K562 (cell line): Measurements from ENCODE around the gene MOB4. TPM values are rescaled to one million over a fixed set of nuclear protein-coding genes. Genes with fewer than 3 reads are reported as not detected.

Experiments
- CHD4 ChIP-seq: fragments of 200-600 bp; sonication (generic); IDR thresholded peaks from 3 replicates; pipeline ENCODE4 v1.6.1; 2012; ENCODE audit warnings: low read depth, mild to moderate bottlenecking, mixed read lengths, low read length, inconsistent platforms; ENCODE audit not compliant: insufficient read depth, insufficient replicate concordance, poor library complexity, severe bottlenecking
- FOXA3 ChIP-seq, 2 experiments: fragments of 450-650 bp in 1 of 2; sonication (generic) in 1 of 2; formaldehyde crosslinking; IDR thresholded peaks in 1 of 2; conservative IDR thresholded peaks in 1 of 2; 2 replicates each; pipeline versions ENCODE4 v1.4.0 to v1.8.0; 2020 to 2022; ENCODE audit warnings: mild to moderate bottlenecking in 2 of 2, missing genetic modification reagents in 1 of 2
- KLF6 ChIP-seq: fragments of 250-450 bp; sonication (Bioruptor Pico); IDR thresholded peaks from 2 replicates; pipeline ENCODE4 v1.4.0; 2020; ENCODE audit warnings: mild to moderate bottlenecking, moderate library complexity, borderline replicate concordance
- L3MBTL2 ChIP-seq: fragments of 450-650 bp; IDR thresholded peaks from 2 replicates; pipeline ENCODE4 v1.6.1; 2016; ENCODE audit warnings: mild to moderate bottlenecking, moderate library complexity
- NFE2L1 ChIP-seq: fragments of 450-650 bp; IDR thresholded peaks from 2 replicates; pipeline ENCODE4 v1.6.1; 2016; ENCODE audit warnings: missing genetic modification characterization, low read depth, mild to moderate bottlenecking, missing compliant biosample characterization, moderate library complexity, borderline replicate concordance
- NFRKB ChIP-seq: fragments of 450-650 bp; IDR thresholded peaks from 2 replicates; pipeline ENCODE4 v1.6.1; 2016; ENCODE audit warnings: low read depth
- NFXL1 ChIP-seq: fragments of 450-650 bp; formaldehyde crosslinking; IDR thresholded peaks from 2 replicates; pipeline ENCODE4 v1.4.0; 2021; ENCODE audit warnings: mild to moderate bottlenecking
- SMARCC2 ChIP-seq: fragments of 450-650 bp; IDR thresholded peaks from 2 replicates; pipeline ENCODE4 v1.6.1; 2017; ENCODE audit warnings: antibody characterized with exemption, moderate library complexity, mild to moderate bottlenecking, low read depth
- STAG1 ChIP-seq: sonication (generic); formaldehyde crosslinking; IDR thresholded peaks from 2 replicates; pipeline ENCODE4 v1.5.0; 2020; ENCODE audit warnings: missing genetic modification reagents, borderline replicate concordance
- ZNF184 ChIP-seq: sonication (generic); formaldehyde crosslinking; IDR thresholded peaks from 2 replicates; pipeline ENCODE4 v1.5.0; 2020; ENCODE audit warnings: missing genetic modification reagents
- ZNF274 ChIP-seq: IDR thresholded peaks from 2 replicates; pipeline ENCODE4 v1.6.1; 2011; ENCODE audit warnings: low read depth, mild to moderate bottlenecking, low read length, moderate library complexity, borderline replicate concordance
- ZSCAN29 ChIP-seq: fragments of 450-650 bp; IDR thresholded peaks from 2 replicates; pipeline ENCODE4 v1.6.1; 2017
- polyA plus RNA-seq, 8 experiments: library from polyadenylated mRNA; depleted of rRNA in 4 of 8; stranded (reverse) in 5 of 8; unstranded in 3 of 8; fragments of >200 nt; fragmentation: Nextera tagmentation in 2 of 8; fragmentation: Illumina TruSeq in 1 of 8; extraction: Ambion mirVana in 2 of 8; extraction: Trizol in 1 of 8; gene quantifications; 2 replicates each; pipeline versions ENCODE4 v1.2.1 to v1.2.3, GENCODE V29; 2011 to 2014; ENCODE audit warnings: inconsistent platforms in 1 of 8, missing spikeins in 1 of 8
- total RNA-seq, 7 experiments: library from RNA; depleted of rRNA in 6 of 7; stranded (reverse); fragments of >200 nt in 6 of 7; fragmentation: Illumina TruSeq in 2 of 7; extraction: Trizol in 2 of 7; gene quantifications; 2 replicates each; pipeline versions ENCODE4 v1.2.1 to v1.2.3, GENCODE V29; 2011 to 2021; ENCODE audit warnings: low replicate concordance in 1 of 7
- TF ChIP-seq, protein P1 (sequence below): fragments of 450-650 bp; formaldehyde crosslinking; IDR thresholded peaks from 2 replicates; pipeline ENCODE4 v1.4.0; 2020; ENCODE audit warnings: mild to moderate bottlenecking, moderate library complexity
- TF ChIP-seq, protein P2 (sequence below): IDR thresholded peaks from 2 replicates; pipeline ENCODE4 v1.6.1; 2012; ENCODE audit warnings: low read depth, low read length, improper control_type of control experiment, borderline replicate concordance
- TF ChIP-seq, protein P3 (sequence below), 2 experiments: IDR thresholded peaks; 2 replicates each; pipeline ENCODE4 v1.6.1; 2012; ENCODE audit warnings: improper control_type of control experiment in 2 of 2, low read depth in 2 of 2, low read length in 2 of 2, borderline replicate concordance in 1 of 2
- TF ChIP-seq, protein P4 (sequence below): fragments of 450-650 bp; IDR thresholded peaks from 2 replicates; pipeline ENCODE4 v1.6.1; 2016; ENCODE audit warnings: missing biosample characterization, missing genetic modification characterization
- TF ChIP-seq, protein P5 (sequence below): fragments of 450-650 bp; IDR thresholded peaks from 2 replicates; pipeline ENCODE4 v1.7.1; 2018; ENCODE audit warnings: mild to moderate bottlenecking, low read depth; ENCODE audit not compliant: partially characterized antibody

MOB4 gene
- total and polyA plus RNA-seq, 9 of the 15 experiments (the other 6 are each of a cell fraction or from before 2014, with no cell fraction given), result 13.5 to 30.8 (median 22.2) TPM

DNA sequence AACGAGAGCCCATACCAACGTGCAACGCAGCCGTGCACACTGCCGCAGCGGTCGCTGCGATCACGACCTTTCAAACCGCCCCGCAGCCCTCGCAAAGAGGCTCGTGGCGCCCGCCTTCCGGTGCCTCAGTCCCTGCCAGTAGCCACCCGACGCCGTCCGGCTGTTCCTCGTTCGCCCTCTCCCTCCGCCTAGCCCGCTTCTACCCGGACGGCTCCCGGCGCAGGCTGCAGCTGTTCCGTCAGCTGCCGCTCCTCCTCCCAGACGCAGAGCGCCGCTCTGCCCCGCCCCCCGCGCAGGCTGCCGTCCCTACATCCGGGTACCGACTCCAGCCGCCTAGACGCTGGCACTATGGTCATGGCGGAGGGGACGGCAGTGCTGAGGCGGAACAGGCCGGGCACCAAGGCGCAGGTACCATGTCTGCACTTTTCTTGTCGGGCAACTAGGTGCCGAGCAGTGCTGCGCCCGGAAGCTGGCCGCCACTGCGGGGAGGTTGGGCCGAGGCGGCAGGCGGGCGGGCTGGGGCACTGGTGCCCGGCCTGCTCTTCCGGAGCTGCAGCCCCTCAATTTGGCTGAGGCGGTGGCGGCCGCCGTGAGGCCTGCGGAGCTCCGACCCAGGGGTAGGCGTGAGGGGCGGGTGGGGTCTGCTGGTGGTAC lies at the start of gene MOB4 (continued):
- TF ChIP-seq, protein P1, sequence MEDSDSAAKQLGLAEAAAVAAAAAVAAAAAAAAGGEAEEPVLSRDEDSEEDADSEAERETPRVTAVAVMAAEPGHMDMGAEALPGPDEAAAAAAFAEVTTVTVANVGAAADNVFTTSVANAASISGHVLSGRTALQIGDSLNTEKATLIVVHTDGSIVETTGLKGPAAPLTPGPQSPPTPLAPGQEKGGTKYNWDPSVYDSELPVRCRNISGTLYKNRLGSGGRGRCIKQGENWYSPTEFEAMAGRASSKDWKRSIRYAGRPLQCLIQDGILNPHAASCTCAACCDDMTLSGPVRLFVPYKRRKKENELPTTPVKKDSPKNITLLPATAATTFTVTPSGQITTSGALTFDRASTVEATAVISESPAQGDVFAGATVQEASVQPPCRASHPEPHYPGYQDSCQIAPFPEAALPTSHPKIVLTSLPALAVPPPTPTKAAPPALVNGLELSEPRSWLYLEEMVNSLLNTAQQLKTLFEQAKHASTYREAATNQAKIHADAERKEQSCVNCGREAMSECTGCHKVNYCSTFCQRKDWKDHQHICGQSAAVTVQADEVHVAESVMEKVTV (CRISPR knock-in tag), result 0 out of 2 replicates have a peak, but pooled peaks have one; percentile 22
- no peak for TF ChIP-seq ZNF184 (CRISPR knock-in tag)
- peak; percentile 19; the same call in 1 of the 2 replicates for TF ChIP-seq KLF6 (CRISPR knock-in tag)
- TF ChIP-seq, protein P2, sequence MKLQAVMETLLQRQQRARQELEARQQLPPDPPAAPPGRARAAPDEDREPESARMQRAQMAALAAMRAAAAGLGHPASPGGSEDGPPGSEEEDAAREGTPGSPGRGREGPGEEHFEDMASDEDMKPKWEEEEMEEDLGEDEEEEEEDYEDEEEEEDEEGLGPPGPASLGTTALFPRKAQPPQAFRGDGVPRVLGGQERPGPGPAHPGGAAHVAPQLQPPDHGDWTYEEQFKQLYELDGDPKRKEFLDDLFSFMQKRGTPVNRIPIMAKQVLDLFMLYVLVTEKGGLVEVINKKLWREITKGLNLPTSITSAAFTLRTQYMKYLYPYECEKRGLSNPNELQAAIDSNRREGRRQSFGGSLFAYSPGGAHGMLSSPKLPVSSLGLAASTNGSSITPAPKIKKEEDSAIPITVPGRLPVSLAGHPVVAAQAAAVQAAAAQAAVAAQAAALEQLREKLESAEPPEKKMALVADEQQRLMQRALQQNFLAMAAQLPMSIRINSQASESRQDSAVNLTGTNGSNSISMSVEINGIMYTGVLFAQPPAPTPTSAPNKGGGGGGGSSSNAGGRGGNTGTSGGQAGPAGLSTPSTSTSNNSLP, result no peak
- no peak for TF ChIP-seq NFXL1 (CRISPR knock-in tag)
- TF ChIP-seq ZSCAN29, result no peak
- TF ChIP-seq, protein P3, sequence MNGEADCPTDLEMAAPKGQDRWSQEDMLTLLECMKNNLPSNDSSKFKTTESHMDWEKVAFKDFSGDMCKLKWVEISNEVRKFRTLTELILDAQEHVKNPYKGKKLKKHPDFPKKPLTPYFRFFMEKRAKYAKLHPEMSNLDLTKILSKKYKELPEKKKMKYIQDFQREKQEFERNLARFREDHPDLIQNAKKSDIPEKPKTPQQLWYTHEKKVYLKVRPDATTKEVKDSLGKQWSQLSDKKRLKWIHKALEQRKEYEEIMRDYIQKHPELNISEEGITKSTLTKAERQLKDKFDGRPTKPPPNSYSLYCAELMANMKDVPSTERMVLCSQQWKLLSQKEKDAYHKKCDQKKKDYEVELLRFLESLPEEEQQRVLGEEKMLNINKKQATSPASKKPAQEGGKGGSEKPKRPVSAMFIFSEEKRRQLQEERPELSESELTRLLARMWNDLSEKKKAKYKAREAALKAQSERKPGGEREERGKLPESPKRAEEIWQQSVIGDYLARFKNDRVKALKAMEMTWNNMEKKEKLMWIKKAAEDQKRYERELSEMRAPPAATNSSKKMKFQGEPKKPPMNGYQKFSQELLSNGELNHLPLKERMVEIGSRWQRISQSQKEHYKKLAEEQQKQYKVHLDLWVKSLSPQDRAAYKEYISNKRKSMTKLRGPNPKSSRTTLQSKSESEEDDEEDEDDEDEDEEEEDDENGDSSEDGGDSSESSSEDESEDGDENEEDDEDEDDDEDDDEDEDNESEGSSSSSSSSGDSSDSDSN (IDR thresholded peaks at IDR 0.05; ENCODE audit: borderline replicate concordance in 1 of 2, low read depth in 2 of 2, low read length in 2 of 2), result peak; percentile 87 to 95; a peak in 3 of 4 replicates
- peak; percentile 95 for TF ChIP-seq L3MBTL2
- TF ChIP-seq, protein P4, sequence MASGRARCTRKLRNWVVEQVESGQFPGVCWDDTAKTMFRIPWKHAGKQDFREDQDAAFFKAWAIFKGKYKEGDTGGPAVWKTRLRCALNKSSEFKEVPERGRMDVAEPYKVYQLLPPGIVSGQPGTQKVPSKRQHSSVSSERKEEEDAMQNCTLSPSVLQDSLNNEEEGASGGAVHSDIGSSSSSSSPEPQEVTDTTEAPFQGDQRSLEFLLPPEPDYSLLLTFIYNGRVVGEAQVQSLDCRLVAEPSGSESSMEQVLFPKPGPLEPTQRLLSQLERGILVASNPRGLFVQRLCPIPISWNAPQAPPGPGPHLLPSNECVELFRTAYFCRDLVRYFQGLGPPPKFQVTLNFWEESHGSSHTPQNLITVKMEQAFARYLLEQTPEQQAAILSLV (tag), result no peak
- no peak for TF ChIP-seq CHD4
- no peak for TF ChIP-seq STAG1 (CRISPR knock-in tag)
- TF ChIP-seq NFE2L1 (tag), result no peak
- TF ChIP-seq, protein P5, sequence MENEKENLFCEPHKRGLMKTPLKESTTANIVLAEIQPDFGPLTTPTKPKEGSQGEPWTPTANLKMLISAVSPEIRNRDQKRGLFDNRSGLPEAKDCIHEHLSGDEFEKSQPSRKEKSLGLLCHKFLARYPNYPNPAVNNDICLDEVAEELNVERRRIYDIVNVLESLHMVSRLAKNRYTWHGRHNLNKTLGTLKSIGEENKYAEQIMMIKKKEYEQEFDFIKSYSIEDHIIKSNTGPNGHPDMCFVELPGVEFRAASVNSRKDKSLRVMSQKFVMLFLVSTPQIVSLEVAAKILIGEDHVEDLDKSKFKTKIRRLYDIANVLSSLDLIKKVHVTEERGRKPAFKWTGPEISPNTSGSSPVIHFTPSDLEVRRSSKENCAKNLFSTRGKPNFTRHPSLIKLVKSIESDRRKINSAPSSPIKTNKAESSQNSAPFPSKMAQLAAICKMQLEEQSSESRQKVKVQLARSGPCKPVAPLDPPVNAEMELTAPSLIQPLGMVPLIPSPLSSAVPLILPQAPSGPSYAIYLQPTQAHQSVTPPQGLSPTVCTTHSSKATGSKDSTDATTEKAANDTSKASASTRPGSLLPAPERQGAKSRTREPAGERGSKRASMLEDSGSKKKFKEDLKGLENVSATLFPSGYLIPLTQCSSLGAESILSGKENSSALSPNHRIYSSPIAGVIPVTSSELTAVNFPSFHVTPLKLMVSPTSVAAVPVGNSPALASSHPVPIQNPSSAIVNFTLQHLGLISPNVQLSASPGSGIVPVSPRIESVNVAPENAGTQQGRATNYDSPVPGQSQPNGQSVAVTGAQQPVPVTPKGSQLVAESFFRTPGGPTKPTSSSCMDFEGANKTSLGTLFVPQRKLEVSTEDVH, result peak; percentile 20
- TF ChIP-seq SMARCC2, result peak; percentile 30; the same call in 1 of the 2 replicates
- TF ChIP-seq ZNF274, result no peak
- no peak for TF ChIP-seq FOXA3 (CRISPR knock-in tag; conservative IDR thresholded peaks at IDR 0.05 in 1 of 2, IDR thresholded peaks at IDR 0.05 in 1 of 2)
- peak; percentile 53; the same call in 1 of the 2 replicates for TF ChIP-seq NFRKB
